ENCODE measurements around the gene KIAA0753. TPM values are rescaled to one million over a fixed set of nuclear protein-coding genes. Genes with fewer than 3 reads are reported as not detected.

Gene KIAA0753
- total and polyA plus RNA-seq, 2 of the 8 experiments (the other 6 are each of a cell fraction or from before 2014, with no cell fraction given), result 5.0 to 27.1 TPM

DNA sequence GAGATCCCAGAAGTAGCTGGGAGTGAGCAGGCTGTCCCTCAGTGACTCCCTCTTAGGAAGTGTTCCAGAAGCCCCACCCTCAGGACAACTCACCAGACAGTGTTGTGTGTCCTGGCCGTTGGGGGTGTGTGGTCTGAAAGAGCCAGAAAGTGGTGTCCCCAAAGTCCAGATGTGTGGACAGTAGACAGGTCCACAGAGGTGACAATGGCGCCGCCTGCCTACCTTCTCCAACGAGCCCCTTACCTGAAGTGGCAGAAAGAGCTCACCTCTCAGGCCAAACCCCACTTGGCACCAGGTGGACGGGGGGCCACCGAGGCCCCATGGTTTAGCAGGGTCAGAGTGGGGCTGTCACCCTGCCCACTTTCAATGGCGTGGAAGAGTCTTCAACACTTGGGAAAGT is 30.9 kb upstream of the KIAA0753 start:
- ChIA-PET POLR2A (ENCODE audit: partially characterized antibody) (no interaction called here), CTCF (ENCODE audit: partially characterized antibody) (interaction anchor here (0.7 to 3.5 kb wide), 6 partner anchors 31 to 221 kb away, joined by 3 to 24 read pairs (median 7); no protein-coding TSS in a partner anchor)
- Histone ChIP-seq H3K36me3 (ENCODE audit: control insufficient read depth in 2 of 4, insufficient read depth in 4 of 4, low read length in 3 of 4) (no peaks in the 10 kb centered on the region), H3K4me1 (replicated peaks in 1 of 4; ENCODE audit: control insufficient read depth in 3 of 4, insufficient read depth in 4 of 4, low read length in 3 of 4) (no peaks in the 10 kb centered on the region), H3K18ac (ENCODE audit: extremely low read depth, low read length) (no peak overlapping the region), H3K4ac (replicated peaks; ENCODE audit: insufficient read length, low read depth, low read length) (no peak overlapping the region), H2BK15ac (ENCODE audit: low read length) (no peak overlapping the region), H3K56ac (replicated peaks; ENCODE audit: insufficient read length, low read depth, low read length) (no peak overlapping the region), H3K79me1 (ENCODE audit: low read depth, low read length) (no peaks in the 10 kb centered on the region), H4K91ac (replicated peaks; ENCODE audit: insufficient read length, low read length) (no peak overlapping the region), H4K8ac (ENCODE audit: extremely low read depth, insufficient read depth, low read length) (no peak overlapping the region), H3K9me3 (ENCODE audit: insufficient read depth in 2 of 2, low read depth in 1 of 2, low read length in 1 of 2) (no peaks in the 10 kb centered on the region), H3K14ac (ENCODE audit: insufficient read length) (no peak overlapping the region), H3K4me2 (ENCODE audit: insufficient read depth in 1 of 2, low read depth in 2 of 2, low read length in 2 of 2) (no peak overlapping the region), H3K79me2 (ENCODE audit: control insufficient read depth in 1 of 2, insufficient read depth in 2 of 2, low read length in 2 of 2) (no peaks in the 10 kb centered on the region), H2AFZ (ENCODE audit: low read length) (no peak overlapping the region), H4K20me1 (replicated peaks in 1 of 2; ENCODE audit: control insufficient read depth in 1 of 2, insufficient read depth in 2 of 2, low read length in 2 of 2) (peaks cover 0 to 2% of the 10 kb centered on the region in 2 experiments), H3K27ac (ENCODE audit: low read depth, low read length) (no peak overlapping the region), H2BK120ac (replicated peaks; ENCODE audit: low read depth, low read length) (no peak overlapping the region), H4K5ac (ENCODE audit: insufficient read length, low read depth, low read length) (no peak overlapping the region), H3K4me3 (ENCODE audit: extremely low read depth in 1 of 4, insufficient read depth in 2 of 4, low read depth in 3 of 4, low read length in 4 of 4) (no peak overlapping the region), H3K27me3 (replicated peaks in 1 of 4; ENCODE audit: control insufficient read depth in 3 of 4, extremely low read depth in 1 of 4, insufficient read depth in 3 of 4, low read length in 3 of 4) (0 out of 7 replicates have a peak, but pooled peaks cover 0 to 2% (median 0%) of the 10 kb centered on the region in 4 experiments), H2AK5ac (ENCODE audit: low read depth, low read length) (no peak overlapping the region), H3K23me2 (ENCODE audit: low read depth, low read length) (no peaks in the 10 kb centered on the region), H2BK20ac (ENCODE audit: low read length) (no peak overlapping the region), H2BK5ac (ENCODE audit: low read depth, low read length) (no peak overlapping the region), H3K23ac (ENCODE audit: insufficient read length) (no peak overlapping the region), H3K9ac (replicated peaks in 1 of 4; ENCODE audit: extremely low read depth in 1 of 4, low read depth in 3 of 4, low read length in 3 of 4) (no peak overlapping the region), H2BK12ac (ENCODE audit: low read depth, low read length) (no peak overlapping the region)
- 87% methylated on average over 7 of the region's 7 CpGs; no CpG with 5 or more reads in 1 of the 2 experiments for WGBS, 2 experiments (ENCODE audit: extremely low coverage in 1 of 2, insufficient coverage in 1 of 2, insufficient read length in 1 of 2, insufficient replicate concordance in 2 of 2, low coverage in 1 of 2, low lambda C conversion rate in 2 of 2, missing lambda C conversion rate in 1 of 2)
- FAIRE-seq (no peak), DNase-seq (ENCODE audit: low read depth in 1 of 2, low spot score in 2 of 2) (no peak)
- no peak for TF ChIP-seq KDM1A (IDR thresholded peaks at IDR 0.05; ENCODE audit: borderline replicate concordance, low read length)
- TF ChIP-seq CEBPB (IDR thresholded peaks at IDR 0.05; ENCODE audit: low read depth, low read length), result no peak
- no peak for TF ChIP-seq MAFK (IDR thresholded peaks at IDR 0.05; ENCODE audit: low read depth, low read length)
- no peak for TF ChIP-seq CHD2 (IDR thresholded peaks at IDR 0.05; ENCODE audit: low read length)
